CD4-positive, CD25-positive, alpha-beta regulatory T cell (primary cell): Measurements from ENCODE around the gene SELE. TPM values are rescaled to one million over a fixed set of nuclear protein-coding genes. Genes with fewer than 3 reads are reported as not detected.
"Not testable (repeated sequence)": the region's sequence is repeated elsewhere in the genome, so short reads cannot be mapped to it uniquely, and the experiment has no call there.

ENCODE experiments used
- ATAC-seq, 2 donors: fragments of 150-1000 bp; cut with Tn5 transposase; one replicate each; pipeline ENCODE4 v1.10.0; 2021; ENCODE audit warnings: low read depth in 2 of 2, moderate number of reproducible peaks in 2 of 2, moderate library complexity in 1 of 2
- DNase-seq, 3 donors: peaks; one replicate each; pipeline versions ENCODE4 v3.0.0 to v3.0.0-alpha.2; 2012 to 2022; ENCODE audit warnings: mixed read lengths in 1 of 3
- H3K27ac ChIP-seq: one replicate; pipeline ENCODE4 v1.7.0; 2013; ENCODE audit warnings: mild to moderate bottlenecking, low read length; ENCODE audit not compliant: insufficient read depth, poor library complexity, severe bottlenecking
- H3K27me3 ChIP-seq: one replicate; pipeline ENCODE4 v1.7.0; 2013; ENCODE audit warnings: low read length; ENCODE audit not compliant: control insufficient read depth, insufficient read depth
- H3K36me3 ChIP-seq: one replicate; pipeline ENCODE4 v1.7.0; 2013; ENCODE audit warnings: mild to moderate bottlenecking, low read length, moderate library complexity; ENCODE audit not compliant: control insufficient read depth, insufficient read depth
- H3K4me1 ChIP-seq: 2 replicates; pipeline ENCODE4 v1.7.0; 2013; ENCODE audit warnings: mild to moderate bottlenecking, low read length; ENCODE audit not compliant: insufficient read depth, control insufficient read depth, poor library complexity, severe bottlenecking
- H3K4me3 ChIP-seq: one replicate; pipeline ENCODE4 v1.7.0; 2013; ENCODE audit warnings: low read depth, mild to moderate bottlenecking, low read length, moderate library complexity
- H3K9me3 ChIP-seq, 2 experiments: 1 replicate in 1 of 2; 2 replicates in 1 of 2; pipeline ENCODE4 v1.7.0; 2013; ENCODE audit warnings: low read length in 2 of 2, mild to moderate bottlenecking in 1 of 2, moderate library complexity in 1 of 2; ENCODE audit not compliant: control insufficient read depth in 2 of 2
- H3K27ac Mint-ChIP-seq, 3 donors: one replicate each; pipeline ENCODE4 v1.8.0; 2020 to 2022; ENCODE audit warnings: mild to moderate bottlenecking in 3 of 3, mixed read lengths in 3 of 3, moderate library complexity in 2 of 3
- H3K27me3 Mint-ChIP-seq: one replicate; pipeline ENCODE4 v1.8.0; 2022; ENCODE audit warnings: mild to moderate bottlenecking, mixed read lengths
- H3K36me3 Mint-ChIP-seq: one replicate; pipeline ENCODE4 v1.8.0; 2020; ENCODE audit warnings: mixed read lengths
- H3K4me1 Mint-ChIP-seq, 4 donors: one replicate each; pipeline ENCODE4 v1.8.0; 2020 to 2022; ENCODE audit warnings: mixed read lengths in 4 of 4, mild to moderate bottlenecking in 1 of 4
- H3K4me3 Mint-ChIP-seq, 4 donors: one replicate each; pipeline ENCODE4 v1.8.0; 2020 to 2022; ENCODE audit warnings: mild to moderate bottlenecking in 4 of 4, mixed read lengths in 4 of 4, moderate library complexity in 3 of 4
- H3K9me3 Mint-ChIP-seq, 7 donors: one replicate each; pipeline ENCODE4 v1.8.0; 2020 to 2022; ENCODE audit warnings: mixed read lengths in 7 of 7, mild to moderate bottlenecking in 3 of 7, moderate library complexity in 2 of 7
- polyA plus RNA-seq, 4 donors: library from polyadenylated mRNA; unstranded; fragments of 300-500 nt; fragmentation: Illumina TruSeq; gene quantifications; one replicate each; pipeline ENCODE4 v1.2.3, GENCODE V29; 2021
- total RNA-seq: library from RNA; stranded (reverse); gene quantifications from one replicate; pipeline ENCODE4 v1.2.3, GENCODE V29; 2022

The SELE gene
- total and polyA plus RNA-seq, 5 donors from 2014 or later: 0.06 to 0.09 TPM; not detected in 3

DNA sequence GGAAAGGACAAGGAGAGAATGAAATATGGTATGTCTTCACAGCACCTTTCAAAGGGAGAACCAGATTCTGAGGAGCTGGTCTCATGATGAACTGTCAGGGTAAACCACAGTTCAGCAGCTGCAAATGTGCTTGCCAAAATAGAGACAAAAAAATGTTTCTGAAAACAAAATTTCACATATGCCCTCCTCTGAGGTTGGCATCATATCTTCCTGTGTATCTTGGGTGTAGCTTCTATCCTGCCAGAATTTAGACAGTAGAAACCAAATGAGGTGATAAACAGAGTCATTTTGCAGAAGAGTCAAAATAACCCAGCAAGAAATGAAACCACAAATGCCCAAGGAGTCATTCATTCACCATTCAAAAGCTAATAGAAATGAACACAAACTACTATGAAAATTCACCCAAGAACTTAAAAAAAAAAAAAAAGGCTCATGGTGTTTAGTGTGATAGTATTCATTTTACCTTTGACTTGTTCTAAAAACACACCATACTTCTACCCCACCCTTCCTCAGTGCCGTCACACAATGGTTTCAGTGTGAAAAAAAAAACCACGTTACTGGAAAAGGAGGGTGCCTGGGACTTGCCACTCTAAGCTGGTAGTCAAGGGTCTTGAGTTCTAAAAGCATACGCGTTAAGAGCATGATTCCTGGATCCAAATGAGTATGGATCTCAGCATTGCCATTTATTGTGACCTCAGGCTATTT lies 41.0 kb downstream of the SELE start:
- Mint-ChIP-seq H3K4me3 (peak overlapping the region; percentile 40 to 84 (median 54)), H3K27ac (peak overlapping the region in 2 of 3 donors; percentile 92 to 99), H3K4me1 (peaks cover 45 to 86% (median 61%) of the 10 kb centered on the region in 4 donors), H3K36me3 (peaks cover 48% of the 10 kb centered on the region), H3K27me3 (no peaks in the 10 kb centered on the region), H3K9me3 (peaks cover 0 to 1% (median 0%) of the 10 kb centered on the region in 7 donors)
- H3K4me3 ChIP-seq: peak overlapping the region; percentile 79
- H3K27me3 ChIP-seq: no peaks in the 10 kb centered on the region
- no peaks in the 10 kb centered on the region for H3K9me3 ChIP-seq
- peak; percentile 77 to 81 for ATAC-seq
- H3K4me1 ChIP-seq: peaks cover 100% of the 10 kb centered on the region
- peaks cover 26% of the 10 kb centered on the region for H3K36me3 ChIP-seq
- H3K27ac ChIP-seq: peak overlapping the region; percentile 88
- DNase-seq: peak; percentile 29 to 94 (median 86)

DNA sequence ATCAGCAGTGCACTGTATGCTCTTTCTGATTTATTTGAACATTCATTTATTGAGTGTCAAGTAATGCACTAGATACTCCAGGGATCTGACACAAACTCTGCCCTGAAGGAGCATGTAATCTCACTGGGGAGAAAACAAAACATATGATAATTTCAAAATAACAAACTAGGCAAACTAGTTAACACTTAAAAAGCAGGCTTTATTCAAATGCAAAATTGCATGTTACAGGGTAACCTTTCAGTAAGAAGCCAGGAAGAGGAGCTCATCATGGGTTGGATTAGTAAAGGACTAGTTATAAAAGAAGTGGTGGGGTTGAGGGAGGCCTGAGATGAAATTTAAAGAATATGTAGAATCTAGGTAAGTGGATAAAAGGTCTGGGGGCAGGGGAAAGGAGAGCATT lies 43.4 kb downstream of the SELE start:
- H3K27ac ChIP-seq: peak overlapping the region; percentile 88

DNA sequence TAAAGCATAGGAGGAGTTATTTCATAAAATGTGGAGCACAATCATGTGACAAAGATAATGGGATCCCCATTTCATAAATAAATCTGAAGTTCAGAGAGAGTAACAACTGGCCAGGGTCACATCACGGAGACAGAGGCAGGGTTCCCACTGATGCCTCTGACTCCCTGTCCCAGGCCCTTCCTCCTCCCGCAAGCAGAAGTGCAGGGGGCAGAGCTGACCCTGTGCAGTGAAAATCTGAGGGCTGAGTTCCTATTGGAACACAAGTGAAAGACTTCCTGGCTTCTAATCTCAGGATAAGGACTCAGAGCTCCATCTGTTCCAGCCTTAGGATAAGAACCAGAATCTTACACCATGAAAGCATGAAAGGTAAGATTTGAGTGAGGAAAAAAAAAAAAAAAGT lies 44.5 kb downstream of the SELE start:
- H3K27me3 Mint-ChIP-seq: no peaks in the 10 kb centered on the region
- H3K9me3 ChIP-seq: no peaks in the 10 kb centered on the region
- H3K36me3 ChIP-seq: peaks cover 18% of the 10 kb centered on the region
- H3K36me3 Mint-ChIP-seq: peaks cover 23% of the 10 kb centered on the region
- DNase-seq (no peak), ATAC-seq (no peak)
- peaks cover 21 to 52% (median 31%) of the 10 kb centered on the region in 4 donors for H3K4me1 Mint-ChIP-seq
- peaks cover 80% of the 10 kb centered on the region for H3K4me1 ChIP-seq
- H3K4me3 ChIP-seq: peak overlapping the region; percentile 65
- H3K9me3 Mint-ChIP-seq: peaks cover 0 to 1% (median 0%) of the 10 kb centered on the region in 7 donors
- peak overlapping the region in 1 of 3 donors; percentile 81 for H3K27ac Mint-ChIP-seq
- H3K4me3 Mint-ChIP-seq: peak overlapping the region; percentile 25 to 69 (median 64)
- H3K27me3 ChIP-seq: no peaks in the 10 kb centered on the region
- peak overlapping the region; percentile 88 for H3K27ac ChIP-seq

More for the DNA sequence above, 43.4 kb downstream of the SELE start:
- Histone ChIP-seq H3K4me1 (peaks cover 86% of the 10 kb centered on the region), H3K4me3 (peak overlapping the region; percentile 65), H3K27me3 (no peaks in the 10 kb centered on the region), H3K36me3 (peaks cover 22% of the 10 kb centered on the region), H3K9me3 (no peaks in the 10 kb centered on the region)
- H3K27me3 Mint-ChIP-seq: no peaks in the 10 kb centered on the region
- H3K9me3 Mint-ChIP-seq: peaks cover 0 to 1% (median 0%) of the 10 kb centered on the region in 7 donors
- peak overlapping the region; percentile 1 to 82 (median 43) for H3K4me3 Mint-ChIP-seq
- peaks cover 34% of the 10 kb centered on the region for H3K36me3 Mint-ChIP-seq
- DNase-seq (no peak), ATAC-seq (no peak)
- H3K4me1 Mint-ChIP-seq: peaks cover 32 to 63% (median 42%) of the 10 kb centered on the region in 4 donors
- peak overlapping the region in 1 of 3 donors; percentile 96 for H3K27ac Mint-ChIP-seq

DNA sequence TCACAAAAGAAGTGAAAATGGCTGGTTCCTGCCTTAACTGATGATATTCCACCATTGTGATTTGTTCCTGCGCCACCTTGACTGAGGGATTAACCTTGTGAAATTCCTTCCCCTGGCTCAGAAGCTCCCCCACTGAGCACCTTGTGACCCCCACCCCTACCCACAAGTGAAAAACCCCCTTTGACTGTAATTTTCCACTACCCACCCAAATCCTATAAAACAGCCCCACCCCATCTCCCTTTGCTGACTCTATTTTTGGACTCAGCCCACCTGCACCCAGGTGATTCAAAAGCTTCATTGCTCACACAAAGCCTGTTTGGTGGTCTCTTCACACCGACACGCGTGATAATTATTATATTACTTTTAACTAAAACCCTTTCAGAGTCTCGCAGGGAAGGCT lies 45.5 kb downstream of the SELE start:
- H3K4me1 Mint-ChIP-seq: peaks cover 12 to 42% (median 22%) of the 10 kb centered on the region in 4 donors

DNA sequence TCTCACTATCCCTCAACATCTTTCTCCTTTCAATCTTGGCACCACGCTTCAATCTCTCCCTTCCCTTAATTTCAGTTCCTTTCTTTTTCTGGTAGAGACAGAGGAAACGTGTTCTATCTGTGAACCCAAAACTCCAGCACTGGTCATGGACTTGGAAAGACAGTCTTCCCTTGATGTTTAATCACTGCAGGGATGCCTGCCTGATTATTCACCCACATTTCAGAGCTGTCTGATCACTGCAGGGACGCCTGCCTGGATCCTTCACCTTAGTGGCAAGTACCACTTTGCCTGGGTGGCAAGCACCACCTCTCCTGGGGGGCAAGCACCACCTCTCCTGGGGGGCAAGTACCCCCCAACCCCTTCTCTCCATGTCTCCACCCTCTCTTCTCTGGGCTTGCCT lies 50.2 kb downstream of the SELE start:
- no peak overlapping the region for H3K4me3 Mint-ChIP-seq
- peaks cover 15 to 36% (median 33%) of the 10 kb centered on the region in 4 donors for H3K4me1 Mint-ChIP-seq
- peak overlapping the region; percentile 84 for H3K4me3 ChIP-seq
- H3K27me3 ChIP-seq: no peaks in the 10 kb centered on the region
- peaks cover 3% of the 10 kb centered on the region for H3K36me3 ChIP-seq
- H3K27me3 Mint-ChIP-seq: no peaks in the 10 kb centered on the region
- H3K27ac Mint-ChIP-seq: no peak overlapping the region
- DNase-seq (no peak), ATAC-seq (no peak)
- no peaks in the 10 kb centered on the region for H3K9me3 ChIP-seq
- H3K9me3 Mint-ChIP-seq: no peaks in the 10 kb centered on the region
- H3K4me1 ChIP-seq: peaks cover 71% of the 10 kb centered on the region
- H3K36me3 Mint-ChIP-seq: peaks cover 8% of the 10 kb centered on the region
- H3K27ac ChIP-seq: peak overlapping the region; percentile 88

More for the DNA sequence above, 45.5 kb downstream of the SELE start:
- not testable (repeated sequence) for H3K4me3 Mint-ChIP-seq, H3K27me3 ChIP-seq, H3K9me3 Mint-ChIP-seq, ATAC-seq, DNase-seq, H3K9me3 ChIP-seq, H3K27me3 Mint-ChIP-seq, H3K27ac Mint-ChIP-seq
- peaks cover 74% of the 10 kb centered on the region for H3K4me1 ChIP-seq
- peak overlapping the region; percentile 88 for H3K27ac ChIP-seq
- H3K4me3 ChIP-seq: peak overlapping the region; percentile 65
- H3K36me3 Mint-ChIP-seq: peaks cover 15% of the 10 kb centered on the region
- peaks cover 18% of the 10 kb centered on the region for H3K36me3 ChIP-seq

DNA sequence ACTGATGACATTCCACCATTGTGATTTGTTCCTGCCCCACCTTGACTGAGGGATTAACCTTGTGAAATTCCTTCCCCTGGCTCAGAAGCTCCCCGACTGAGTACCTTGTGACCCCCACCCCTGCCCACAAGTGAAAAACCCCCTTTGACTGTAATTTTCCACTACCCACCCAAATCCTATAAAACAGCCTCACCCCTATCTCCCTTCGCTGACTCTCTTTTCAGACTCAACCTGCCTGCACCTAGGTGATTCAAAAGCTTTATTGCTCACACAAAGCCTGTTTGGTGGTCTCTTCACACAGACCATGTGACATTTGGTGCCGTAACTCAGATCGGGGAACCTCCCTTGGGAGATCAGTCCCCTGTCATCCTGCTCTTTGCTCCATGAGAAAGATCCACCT lies 50.7 kb downstream of the SELE start:
- H3K27me3 Mint-ChIP-seq, DNase-seq, H3K9me3 ChIP-seq, ATAC-seq, H3K36me3 Mint-ChIP-seq, H3K9me3 Mint-ChIP-seq, H3K27ac Mint-ChIP-seq, H3K27me3 ChIP-seq, H3K36me3 ChIP-seq, H3K4me3 Mint-ChIP-seq: not testable (repeated sequence)
- Histone ChIP-seq H3K4me3 (peak overlapping the region; percentile 84), H3K4me1 (peaks cover 68% of the 10 kb centered on the region), H3K27ac (peak overlapping the region; percentile 88)
- peaks cover 15 to 37% (median 31%) of the 10 kb centered on the region in 4 donors for H3K4me1 Mint-ChIP-seq

DNA sequence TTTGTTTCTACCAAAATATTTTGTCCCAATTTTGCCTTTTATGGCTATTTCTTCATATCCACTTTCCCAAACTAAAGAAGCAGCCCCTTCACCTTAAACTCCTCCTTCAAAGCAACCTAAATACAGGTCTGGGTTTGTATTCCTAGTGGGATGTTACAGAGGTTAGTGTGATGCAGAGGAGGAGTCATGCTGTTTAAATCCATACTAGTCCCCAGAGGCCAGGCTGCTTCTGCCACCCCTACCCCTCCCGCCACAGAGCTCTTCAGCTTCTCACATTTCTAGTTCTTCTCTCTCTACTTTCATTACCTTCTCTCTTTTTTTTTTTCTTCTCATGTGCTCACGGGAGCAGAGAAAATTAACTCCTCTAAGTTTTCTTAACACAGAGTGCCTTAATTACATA lies 51.8 kb downstream of the SELE start:
- peaks cover 8% of the 10 kb centered on the region for H3K36me3 Mint-ChIP-seq
- H3K4me3 ChIP-seq: peak overlapping the region; percentile 84
- H3K4me3 Mint-ChIP-seq: peak overlapping the region in 2 of 4 donors; percentile 91 to 94
- no peak for DNase-seq
- peak overlapping the region in 2 of 3 donors; percentile 97 to 100 for H3K27ac Mint-ChIP-seq
- no peaks in the 10 kb centered on the region for H3K27me3 ChIP-seq
- H3K36me3 ChIP-seq: peaks cover 3% of the 10 kb centered on the region
- H3K9me3 ChIP-seq: no peaks in the 10 kb centered on the region
- H3K4me1 Mint-ChIP-seq: peaks cover 15 to 47% (median 35%) of the 10 kb centered on the region in 4 donors
- peak overlapping the region; percentile 88 for H3K27ac ChIP-seq
- no peaks in the 10 kb centered on the region for H3K9me3 Mint-ChIP-seq
- peaks cover 66% of the 10 kb centered on the region for H3K4me1 ChIP-seq
- no peak for ATAC-seq
- no peaks in the 10 kb centered on the region for H3K27me3 Mint-ChIP-seq
